Activated CD8-positive, alpha-beta T cell treated with anti-CD3 and anti-CD28 coated beads for 36 hours (primary cell): ENCODE measurements around the gene CLASP2. TPM values are rescaled to one million over a fixed set of nuclear protein-coding genes. Genes with fewer than 3 reads are reported as not detected.
"Not testable (repeated sequence)": the region's sequence is repeated elsewhere in the genome, so short reads cannot be mapped to it uniquely, and the experiment has no call there.

ENCODE experiments used
- ATAC-seq: fragments of 200-7000 bp; cut with Tn5 transposase; one replicate; pipeline ENCODE4 v1.10.0; 2021; ENCODE audit warnings: mild to moderate bottlenecking, moderate library complexity
- CTCF ChIA-PET: fragments of 350-600 bp; sonication (Branson Sonifier 250); formaldehyde crosslinking; loops from one replicate; lab custom pipeline; 2021; ENCODE audit warnings: antibody characterized with exemption; lab: Charles Lee
- POLR2A ChIA-PET: fragments of 350-600 bp; sonication (Branson Sonifier 250); formaldehyde crosslinking; loops from one replicate; lab custom pipeline; 2021; ENCODE audit warnings: antibody characterized with exemption; lab: Charles Lee
- DNase-seq: peaks from one replicate; pipeline ENCODE4 v3.0.0-alpha.2; 2020
- H3K27ac Mint-ChIP-seq: one replicate; pipeline ENCODE4 v1.8.0; 2021; ENCODE audit warnings: mild to moderate bottlenecking, mixed read lengths
- H3K27me3 Mint-ChIP-seq: one replicate; pipeline ENCODE4 v1.8.0; 2021; ENCODE audit warnings: mixed read lengths
- H3K36me3 Mint-ChIP-seq: one replicate; pipeline ENCODE4 v1.8.0; 2021; ENCODE audit warnings: low read depth, mixed read lengths
- H3K4me1 Mint-ChIP-seq: one replicate; pipeline ENCODE4 v1.8.0; 2021; ENCODE audit warnings: low read depth, mixed read lengths
- H3K4me3 Mint-ChIP-seq: one replicate; pipeline ENCODE4 v1.8.0; 2021; ENCODE audit warnings: mild to moderate bottlenecking, moderate library complexity, mixed read lengths
- H3K9me3 Mint-ChIP-seq: one replicate; pipeline ENCODE4 v1.8.0; 2021; ENCODE audit warnings: mixed read lengths
- intact Hi-C: fragments of 100-400 bp; cut with micrococcal nuclease; formaldehyde crosslinking; loops from one replicate; pipeline ENCODE4 v1.10.0; 2022
- total RNA-seq, 2 experiments: library from RNA; stranded (reverse); gene quantifications; one replicate each; pipeline ENCODE4 v1.2.3, GENCODE V29; 2021
- TF ChIP-seq, protein P1 (sequence below): fragments of 200-600 bp; IDR thresholded peaks from one replicate; pipeline ENCODE4 v1.8.0; 2022; ENCODE audit warnings: antibody characterized with exemption, mild to moderate bottlenecking

The CLASP2 gene
- total RNA-seq, 2 experiments from 2014 or later, result 38.4 to 46.4 TPM

DNA sequence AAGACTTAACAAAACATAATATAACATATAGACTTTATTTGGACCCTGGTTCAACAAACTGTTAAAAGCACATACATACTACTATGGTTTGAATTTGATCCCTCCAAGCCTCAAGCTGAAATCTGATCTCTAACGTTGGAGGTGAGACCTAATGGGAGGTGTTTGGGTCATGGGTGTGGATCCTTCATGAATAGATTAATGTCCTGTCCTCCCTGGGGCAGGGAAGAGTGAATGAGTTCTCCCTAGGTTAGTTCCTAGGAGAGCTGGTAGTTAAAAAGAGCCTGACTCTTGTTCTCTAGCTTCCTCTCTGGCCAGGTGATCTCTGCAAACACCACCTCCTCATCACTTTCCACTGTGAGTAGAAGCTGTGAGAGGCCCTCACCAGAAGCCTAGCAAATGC, 36.4 kb downstream of the CLASP2 start:
- Mint-ChIP-seq H3K9me3 (peaks cover 6% of the 10 kb centered on the region), H3K4me3 (no peak overlapping the region), H3K27me3 (no peaks in the 10 kb centered on the region), H3K4me1 (no peaks in the 10 kb centered on the region), H3K36me3 (peaks cover 39% of the 10 kb centered on the region), H3K27ac (no peak overlapping the region)
- ATAC-seq (no peak), DNase-seq (no peak)
- ChIA-PET POLR2A (interaction anchor here (0.5 to 0.6 kb wide), 2 partner anchors 13 to 1091 kb away, joined by 3 read pairs; no protein-coding TSS in a partner anchor), CTCF (no interaction called here)
- TF ChIP-seq, protein P1, sequence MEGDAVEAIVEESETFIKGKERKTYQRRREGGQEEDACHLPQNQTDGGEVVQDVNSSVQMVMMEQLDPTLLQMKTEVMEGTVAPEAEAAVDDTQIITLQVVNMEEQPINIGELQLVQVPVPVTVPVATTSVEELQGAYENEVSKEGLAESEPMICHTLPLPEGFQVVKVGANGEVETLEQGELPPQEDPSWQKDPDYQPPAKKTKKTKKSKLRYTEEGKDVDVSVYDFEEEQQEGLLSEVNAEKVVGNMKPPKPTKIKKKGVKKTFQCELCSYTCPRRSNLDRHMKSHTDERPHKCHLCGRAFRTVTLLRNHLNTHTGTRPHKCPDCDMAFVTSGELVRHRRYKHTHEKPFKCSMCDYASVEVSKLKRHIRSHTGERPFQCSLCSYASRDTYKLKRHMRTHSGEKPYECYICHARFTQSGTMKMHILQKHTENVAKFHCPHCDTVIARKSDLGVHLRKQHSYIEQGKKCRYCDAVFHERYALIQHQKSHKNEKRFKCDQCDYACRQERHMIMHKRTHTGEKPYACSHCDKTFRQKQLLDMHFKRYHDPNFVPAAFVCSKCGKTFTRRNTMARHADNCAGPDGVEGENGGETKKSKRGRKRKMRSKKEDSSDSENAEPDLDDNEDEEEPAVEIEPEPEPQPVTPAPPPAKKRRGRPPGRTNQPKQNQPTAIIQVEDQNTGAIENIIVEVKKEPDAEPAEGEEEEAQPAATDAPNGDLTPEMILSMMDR, result no peak
- intact Hi-C loops, result no loop called here

DNA sequence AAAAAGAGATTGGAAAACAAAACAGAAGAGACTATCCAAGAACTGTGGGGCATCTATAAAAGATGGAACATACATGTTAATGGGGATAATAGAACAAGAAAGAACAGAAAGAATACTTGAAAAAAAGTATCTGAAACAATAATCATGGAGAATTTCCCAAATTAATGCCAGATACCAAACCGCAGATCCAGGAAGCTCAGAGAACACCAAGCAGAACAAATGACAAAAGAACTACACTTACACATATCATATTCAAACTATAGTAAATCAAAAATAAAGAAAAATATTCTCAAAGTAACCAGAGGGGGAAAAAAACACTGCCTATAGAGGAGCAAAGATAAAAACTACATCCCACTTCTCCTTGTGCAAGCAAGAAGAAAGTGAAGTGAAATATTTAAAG, 40.0 kb downstream of the CLASP2 start:
- Mint-ChIP-seq H3K4me1 (no peaks in the 10 kb centered on the region), H3K27me3 (no peaks in the 10 kb centered on the region), H3K9me3 (peaks cover 6% of the 10 kb centered on the region), H3K27ac (no peak overlapping the region), H3K4me3 (no peak overlapping the region), H3K36me3 (peaks cover 47% of the 10 kb centered on the region)
- intact Hi-C loops, result no loop called here
- DNase-seq (no peak), ATAC-seq (no peak)
- ChIA-PET CTCF (no interaction called here), POLR2A (no interaction called here)
- TF ChIP-seq, protein P1, result no peak

DNA sequence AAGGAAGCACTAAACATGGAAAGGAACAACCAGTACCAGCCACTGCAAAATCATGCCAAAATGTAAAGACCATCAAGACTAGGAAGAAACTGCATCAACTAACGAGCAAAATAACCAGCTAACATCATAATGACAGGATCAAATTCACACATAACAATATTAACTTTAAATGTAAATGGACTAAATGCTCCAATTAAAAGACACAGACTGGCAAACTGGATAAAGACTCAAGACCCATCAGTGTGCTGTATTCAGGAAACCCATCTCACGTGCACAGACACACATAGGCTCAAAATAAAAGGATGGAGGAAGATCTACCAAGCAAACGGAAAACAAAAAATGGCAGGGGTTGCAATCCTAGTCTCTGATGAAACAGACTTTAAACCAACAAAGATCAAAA, 44.6 kb downstream of the CLASP2 start:
- DNase-seq, H3K9me3 Mint-ChIP-seq, CTCF ChIA-PET, ATAC-seq, H3K4me3 Mint-ChIP-seq, H3K4me1 Mint-ChIP-seq, H3K27ac Mint-ChIP-seq, intact Hi-C loops, POLR2A ChIA-PET, H3K27me3 Mint-ChIP-seq: not testable (repeated sequence)
- peaks cover 38% of the 10 kb centered on the region for H3K36me3 Mint-ChIP-seq

DNA sequence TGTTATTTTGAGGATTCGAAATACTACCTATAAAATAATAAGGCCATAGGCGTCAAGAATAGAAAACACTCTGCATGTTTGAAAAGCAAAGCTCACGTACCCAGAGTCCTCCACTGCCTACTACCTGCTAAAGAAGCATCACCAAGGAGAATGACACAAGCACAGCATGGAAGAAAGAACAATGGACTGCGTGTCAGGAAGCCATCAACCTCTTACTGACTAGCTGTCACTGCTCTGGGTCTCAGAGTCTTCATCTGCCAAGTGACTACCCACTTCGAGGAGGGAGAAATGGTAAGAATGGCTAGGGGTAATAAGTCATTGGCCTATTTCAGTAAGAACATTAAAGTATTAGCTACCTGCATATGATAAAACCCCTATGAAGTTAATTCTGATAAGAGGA, 49.4 kb downstream of the CLASP2 start:
- no peaks in the 10 kb centered on the region for H3K9me3 Mint-ChIP-seq
- H3K36me3 Mint-ChIP-seq, result peaks cover 27% of the 10 kb centered on the region
- no peak overlapping the region for H3K27ac Mint-ChIP-seq
- ATAC-seq (no peak), DNase-seq (no peak)
- no peaks in the 10 kb centered on the region for H3K27me3 Mint-ChIP-seq
- POLR2A ChIA-PET, result no interaction called here
- CTCF ChIA-PET, result no interaction called here
- intact Hi-C loops, result no loop called here
- peaks cover 6% of the 10 kb centered on the region for H3K4me1 Mint-ChIP-seq
- no peak overlapping the region for H3K4me3 Mint-ChIP-seq
- TF ChIP-seq, protein P1, result no peak

DNA sequence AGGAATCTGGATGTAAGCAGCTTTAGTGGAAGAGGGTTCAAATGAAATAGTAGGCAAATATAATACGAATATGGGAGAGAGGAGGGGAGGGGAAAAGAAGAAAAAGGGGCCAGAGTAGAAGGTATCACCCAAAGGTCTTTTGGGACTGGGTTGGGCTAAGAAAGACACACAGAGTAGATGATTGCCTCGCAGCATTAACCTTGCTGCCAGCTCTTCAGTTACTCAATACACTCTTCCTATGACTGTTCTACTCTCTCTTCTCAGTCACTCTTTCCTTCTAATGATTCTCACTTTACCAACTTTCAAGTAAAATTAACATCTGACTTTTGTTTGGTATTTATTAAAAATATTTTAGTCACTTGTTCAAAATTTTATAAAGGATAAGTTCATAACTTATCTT, 52.8 kb downstream of the CLASP2 start:
- ATAC-seq (peak; percentile 53), DNase-seq (no peak)
- ChIA-PET POLR2A (no interaction called here), CTCF (interaction anchor here (1.2 kb wide), 1 partner anchor 29 kb away, joined by 3 read pairs; no protein-coding TSS in a partner anchor)
- Mint-ChIP-seq H3K36me3 (peaks cover 11% of the 10 kb centered on the region), H3K9me3 (no peaks in the 10 kb centered on the region), H3K4me1 (peaks cover 6% of the 10 kb centered on the region), H3K27me3 (no peaks in the 10 kb centered on the region), H3K4me3 (no peak overlapping the region), H3K27ac (no peak overlapping the region)
- intact Hi-C loops, result no loop called here
- TF ChIP-seq, protein P1, result no peak
